ENCODE results near the gene TLX2.

The TLX2 gene

GRCh38 chr2:74532222-74532621, 18.0 kb downstream of the TLX2 start:
- DNase-seq (ENCODE audit: low read depth), result no peak

GRCh38 chr2:74533464-74533863, 19.2 kb downstream of the TLX2 start:
- no peak for DNase-seq (ENCODE audit: low read depth)

GRCh38 chr2:74534411-74534810, 20.2 kb downstream of the TLX2 start:
- DNase-seq (ENCODE audit: low read depth), result no peak

GRCh38 chr2:74535440-74535965, 21.3 kb downstream of the TLX2 start:
- DNase-seq (ENCODE audit: low read depth), result no peak

- no peak for DNase-seq (ENCODE audit: low read depth)
Observed at GRCh38 chr2:74536166-74536950, 22.1 kb downstream of the TLX2 start.

GRCh38 chr2:74537140-74537539, 22.9 kb downstream of the TLX2 start:
- DNase-seq (ENCODE audit: low read depth), result no peak

GRCh38 chr2:74538881-74539339, 24.7 kb downstream of the TLX2 start:
- no peak for DNase-seq (ENCODE audit: low read depth)

GRCh38 chr2:74540291-74540690, 26.0 kb downstream of the TLX2 start:
- DNase-seq (ENCODE audit: low read depth), result no peak

GRCh38 chr2:74542978-74543377, 28.7 kb downstream of the TLX2 start:
- no peak for DNase-seq (ENCODE audit: low read depth)

- no peak for DNase-seq (ENCODE audit: low read depth)
Observed at GRCh38 chr2:74544634-74545033, 30.4 kb downstream of the TLX2 start.

- no peak for DNase-seq (ENCODE audit: low read depth)
Observed at GRCh38 chr2:74546004-74546403, 31.8 kb downstream of the TLX2 start.

GRCh38 chr2:74548285-74548899, 34.1 kb downstream of the TLX2 start:
- no peak for DNase-seq (ENCODE audit: low read depth)

- DNase-seq (ENCODE audit: low read depth), result no peak
Observed at GRCh38 chr2:74548900-74549826, 34.9 kb downstream of the TLX2 start.

GRCh38 chr2:74550231-74550630, 36.0 kb downstream of the TLX2 start:
- DNase-seq (ENCODE audit: low read depth), result no peak

- DNase-seq (ENCODE audit: low read depth), result no peak
Observed at GRCh38 chr2:74551530-74551929, 37.3 kb downstream of the TLX2 start.

- no peak for DNase-seq (ENCODE audit: low read depth)
Observed at GRCh38 chr2:74551942-74552913, 38.0 kb downstream of the TLX2 start.

GRCh38 chr2:74552914-74553811, 38.9 kb downstream of the TLX2 start:
- DNase-seq (ENCODE audit: low read depth), result no peak

- DNase-seq (ENCODE audit: low read depth), result peak; percentile 58
Observed at GRCh38 chr2:74553892-74554819, 39.9 kb downstream of the TLX2 start, which contains the start of the genes DOK1 and LOXL3. Gene DOK1 (plus strand): TSS chr2:74554720. CDS start chr2:74554755, 35 bp downstream. Gene LOXL3 (minus strand): TSS chr2:74553942. CDS start chr2:74552634, 1,308 bp downstream.

All from stimulated activated CD8-positive, alpha-beta memory T cell treated with anti-CD3 and anti-CD28 coated beads, Interleukin-15, amount 100 ng/mL, for 1 hour (primary cell).